NOMO-1 treated with DMSO at 0.1 percent for 48 hours (cell line): ENCODE results near the gene COL4A3.

Experiments
- DNase-seq: peaks from one replicate; lab custom pipeline; 2025; ENCODE audit not compliant: unreplicated experiment; lab: John Stamatoyannopoulos, UW

The COL4A3 gene

DNA sequence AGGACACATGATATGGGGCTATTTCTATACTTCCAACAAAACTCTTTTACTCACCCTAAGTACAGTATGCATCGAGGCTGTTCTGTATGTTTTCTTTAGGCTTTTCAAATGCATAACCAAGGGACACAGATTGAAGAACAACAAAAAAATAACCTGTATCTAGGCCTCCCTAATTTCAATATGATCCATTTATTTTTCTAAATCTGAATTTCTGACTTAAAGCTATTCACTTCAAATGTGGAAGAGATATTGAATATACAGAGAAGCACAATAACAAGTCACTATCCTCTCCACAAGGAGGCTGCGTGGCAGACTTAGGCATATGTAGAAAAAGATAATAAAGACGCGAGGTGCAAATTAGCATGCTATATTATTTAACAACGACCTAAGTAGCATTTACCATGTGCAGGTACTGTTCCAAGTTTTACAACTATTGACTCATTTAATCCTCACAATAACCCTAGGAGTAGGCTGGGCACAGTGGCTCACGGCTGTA is 121.4 kb downstream of the COL4A3 start:
- no peak for DNase-seq

DNA sequence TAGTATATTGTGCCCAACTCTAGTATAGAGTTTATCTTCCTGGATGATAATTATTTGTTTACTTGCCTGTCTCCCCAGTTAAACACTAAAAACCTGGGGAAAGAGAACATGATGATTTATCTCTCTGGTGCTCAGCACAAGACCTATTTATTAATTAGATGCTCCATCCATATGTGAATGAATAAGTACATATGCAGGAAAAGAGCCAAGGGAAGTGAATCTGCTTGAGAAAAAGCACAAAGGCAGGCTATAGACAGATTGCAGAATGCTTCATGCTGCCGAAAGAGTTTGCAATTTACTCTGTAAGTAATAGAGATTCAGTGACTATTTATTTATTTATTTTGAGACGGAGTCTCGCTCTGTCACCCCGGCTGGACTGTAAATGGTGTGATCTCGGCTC is 123.3 kb downstream of the COL4A3 start:
- no peak for DNase-seq

DNA sequence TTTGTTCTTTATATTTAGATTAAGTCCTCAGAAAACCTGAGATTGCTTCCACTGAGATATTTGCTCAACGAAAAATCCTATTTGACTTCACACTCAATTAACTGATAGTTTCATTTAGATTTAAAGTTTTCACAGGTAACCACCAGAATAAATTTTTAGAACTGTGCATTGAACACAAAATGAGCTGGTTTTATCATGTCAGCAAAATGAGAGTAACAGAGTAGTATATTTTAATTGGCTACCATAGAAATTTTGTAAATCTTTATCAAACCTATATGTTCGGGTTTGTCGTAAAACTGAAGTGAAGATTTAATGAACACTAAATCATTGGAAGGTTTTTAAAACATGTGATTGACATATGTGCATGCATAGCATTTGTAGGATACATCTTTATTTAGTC is 127.9 kb downstream of the COL4A3 start:
- no peak for DNase-seq

DNA sequence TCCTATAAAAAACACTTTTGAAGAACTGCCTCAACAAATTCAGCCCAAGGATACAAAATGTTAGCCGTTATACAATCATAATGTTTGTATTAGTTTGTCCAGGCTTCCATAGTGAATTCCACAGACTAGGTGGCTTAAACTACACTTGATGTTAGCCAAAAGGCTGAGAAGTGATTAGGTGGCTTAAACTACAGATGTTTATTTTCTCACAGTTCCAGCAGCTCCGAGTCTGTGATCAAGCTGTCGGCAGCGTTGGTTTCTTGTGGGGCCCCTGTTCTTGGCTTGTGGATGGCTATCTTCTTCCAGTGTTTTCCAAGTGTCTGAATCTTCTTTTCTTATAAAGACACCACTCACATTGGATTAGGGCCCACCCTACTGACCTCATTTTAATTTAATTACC is 129.1 kb downstream of the COL4A3 start:
- DNase-seq, result no peak

DNA sequence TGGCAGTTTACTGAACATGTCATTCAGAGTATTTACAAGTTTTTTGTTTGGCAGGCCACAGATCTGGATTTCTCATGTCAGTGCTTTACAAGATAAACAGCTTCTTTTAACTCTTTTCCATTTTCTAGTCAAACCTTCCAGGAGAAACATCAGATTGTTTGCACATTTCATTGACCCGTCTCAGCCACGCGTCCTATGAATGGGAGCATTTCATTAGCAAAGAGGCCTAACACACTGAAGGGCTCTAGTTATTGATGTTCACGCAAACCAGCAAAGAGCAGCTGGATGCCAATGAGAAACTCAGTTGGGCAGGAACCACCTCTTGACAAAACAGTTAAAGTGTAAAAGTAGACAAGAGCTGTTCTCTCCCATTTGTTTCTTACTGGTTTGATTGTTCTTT is 131.4 kb downstream of the COL4A3 start:
- DNase-seq, result no peak

DNA sequence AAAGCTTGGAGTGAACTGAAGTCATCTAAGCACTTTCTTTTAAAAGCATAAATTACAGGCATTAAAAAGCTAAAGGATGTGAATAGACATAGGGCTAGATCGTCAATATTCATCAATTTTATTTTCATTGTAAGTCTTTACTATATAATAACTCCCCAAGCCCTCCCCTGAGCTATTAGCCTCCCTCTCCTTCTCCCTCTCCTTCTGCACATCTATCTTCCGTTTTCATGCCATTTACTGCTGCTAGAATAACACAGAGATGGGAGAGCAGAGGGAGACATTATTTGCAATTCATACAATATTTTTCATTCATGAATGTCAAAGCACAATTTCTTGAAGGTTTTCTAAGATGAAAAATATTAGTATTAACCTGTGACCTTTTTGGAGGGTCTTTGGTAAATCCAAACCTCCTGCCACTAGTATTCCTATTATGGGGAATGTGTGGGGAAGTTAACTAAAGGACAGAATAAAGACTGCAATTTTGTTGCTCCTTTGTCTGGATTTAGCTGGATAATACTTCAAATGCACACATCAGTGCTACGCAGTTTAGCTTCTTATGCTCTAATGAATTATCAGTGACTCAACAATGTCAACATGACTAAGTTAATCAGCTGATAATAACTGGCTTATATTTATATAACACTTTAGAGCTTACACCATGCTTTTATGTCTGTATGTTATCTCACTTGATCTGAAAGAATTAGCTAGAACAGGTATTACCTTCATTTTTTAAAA is 132.4 kb downstream of the COL4A3 start:
- DNase-seq, result no peak

DNA sequence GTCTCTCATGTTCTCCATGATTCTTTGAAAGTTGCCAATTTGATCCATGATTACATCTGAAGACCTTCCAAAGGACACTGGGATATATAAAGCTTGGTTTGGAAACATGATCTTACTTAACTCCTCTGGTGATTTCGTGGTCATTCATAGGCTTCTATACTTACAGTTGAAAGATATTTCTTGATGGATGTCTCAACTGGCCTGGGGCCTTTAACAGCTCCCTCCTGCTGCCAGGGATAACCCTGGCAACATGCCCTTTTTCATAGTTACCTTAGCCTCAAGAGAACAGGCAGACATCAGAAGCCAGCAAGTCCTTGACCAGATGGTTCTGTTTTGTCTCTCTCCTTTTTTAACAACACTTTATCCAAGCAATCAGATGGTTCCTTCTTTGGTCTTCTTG is 137.1 kb downstream of the COL4A3 start:
- no peak for DNase-seq

DNA sequence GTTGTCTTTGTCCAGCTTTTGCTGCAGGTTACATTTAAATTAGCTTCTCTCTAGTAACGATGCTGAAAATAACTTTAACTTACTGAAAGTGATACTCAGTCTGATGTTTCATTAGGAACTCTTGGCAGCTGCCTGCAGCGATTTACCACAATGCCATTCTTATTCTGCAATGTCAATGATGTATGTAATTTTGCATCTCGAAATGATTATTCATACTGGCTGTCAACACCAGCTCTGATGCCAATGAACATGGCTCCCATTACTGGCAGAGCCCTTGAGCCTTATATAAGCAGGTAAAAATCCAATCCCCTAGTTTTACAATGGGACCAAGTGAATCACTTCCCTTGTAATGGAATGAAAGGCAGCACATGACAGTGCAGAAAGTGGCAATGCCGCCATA is 144.4 kb downstream of the COL4A3 start:
- DNase-seq, result no peak

DNA sequence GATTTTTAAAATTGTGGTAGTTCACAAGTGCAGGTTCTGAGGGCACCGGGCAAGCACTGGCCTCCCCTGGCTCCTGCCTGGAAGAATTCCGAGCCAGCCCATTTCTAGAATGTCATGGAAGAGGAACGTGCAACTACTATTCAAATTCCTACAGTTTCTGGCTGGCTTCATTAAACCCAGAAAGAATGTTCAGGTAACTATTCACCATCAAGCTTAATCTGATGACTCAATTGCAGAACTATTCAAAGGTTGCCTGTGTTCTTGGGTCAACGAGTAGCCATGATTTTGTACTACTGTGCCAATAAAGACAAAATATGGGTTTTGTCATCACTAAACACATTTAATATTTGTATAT is 146.3 kb downstream of the COL4A3 start:
- no peak for DNase-seq

DNA sequence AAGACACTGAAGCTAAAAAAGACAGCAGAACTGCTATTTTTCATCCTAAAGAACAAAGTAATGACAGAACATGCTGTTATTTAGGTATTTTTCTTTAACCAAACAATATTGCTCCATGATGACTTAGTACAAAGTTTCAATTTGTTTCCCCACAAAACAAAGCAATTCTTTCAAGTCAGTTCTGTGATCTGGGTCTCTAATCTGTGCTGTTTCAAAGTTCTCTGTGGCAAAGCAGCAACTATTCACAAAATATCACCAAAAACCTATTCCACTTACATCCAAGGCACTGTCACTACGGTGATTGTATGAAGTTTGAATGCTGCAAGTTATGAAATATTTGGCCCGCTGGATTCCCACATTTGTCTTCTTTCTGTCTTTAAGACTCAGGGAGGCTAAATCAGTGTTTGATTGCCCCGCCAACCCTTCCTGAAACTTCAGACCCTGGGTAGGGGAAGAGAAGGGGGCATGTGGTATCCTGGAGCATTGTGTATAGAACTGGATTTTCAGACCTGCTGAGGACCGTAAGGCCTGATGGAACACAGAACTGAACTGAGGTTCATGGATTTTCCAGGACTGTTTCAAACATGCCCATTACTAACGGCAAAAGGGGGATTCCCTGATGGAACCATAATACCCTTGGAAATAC is 147.6 kb downstream of the COL4A3 start:
- no peak for DNase-seq

DNA sequence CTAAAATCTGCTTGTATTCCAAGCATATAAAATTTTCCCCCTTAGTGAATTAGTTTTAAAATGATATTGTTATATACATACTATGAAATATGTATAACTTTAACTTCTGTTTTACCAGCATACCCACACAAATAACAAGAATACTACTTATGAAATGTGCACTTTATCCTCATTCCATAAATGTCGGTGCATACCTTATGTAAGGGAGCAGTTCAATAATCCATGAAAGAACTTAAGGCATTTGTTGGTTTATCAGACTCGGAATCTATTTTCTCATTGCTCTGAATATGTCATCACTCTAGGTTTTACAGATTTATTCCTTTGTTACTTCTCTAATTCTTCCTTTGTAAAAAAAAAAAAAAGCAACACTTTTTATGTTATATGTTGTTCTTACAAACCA is 148.2 kb downstream of the COL4A3 start:
- DNase-seq, result no peak

DNA sequence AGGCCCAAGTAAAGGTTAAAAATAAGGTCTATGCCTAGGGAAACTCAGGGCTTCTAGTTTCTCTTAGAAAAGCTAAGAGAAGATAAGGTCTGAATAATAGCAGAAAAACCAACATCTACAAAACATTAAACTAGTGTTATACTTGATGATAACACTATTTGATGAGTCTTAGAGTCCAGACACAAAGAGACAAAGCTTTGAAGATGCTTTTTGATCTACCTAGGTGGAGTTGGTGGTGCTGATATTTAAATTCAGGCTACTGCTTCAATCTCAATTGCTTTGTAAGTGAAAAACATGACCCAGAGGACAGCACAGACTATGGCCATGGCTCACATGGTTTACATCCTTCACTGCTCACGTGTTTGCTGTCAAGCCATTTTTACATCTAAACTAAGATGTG is 148.9 kb downstream of the COL4A3 start:
- no peak for DNase-seq

DNA sequence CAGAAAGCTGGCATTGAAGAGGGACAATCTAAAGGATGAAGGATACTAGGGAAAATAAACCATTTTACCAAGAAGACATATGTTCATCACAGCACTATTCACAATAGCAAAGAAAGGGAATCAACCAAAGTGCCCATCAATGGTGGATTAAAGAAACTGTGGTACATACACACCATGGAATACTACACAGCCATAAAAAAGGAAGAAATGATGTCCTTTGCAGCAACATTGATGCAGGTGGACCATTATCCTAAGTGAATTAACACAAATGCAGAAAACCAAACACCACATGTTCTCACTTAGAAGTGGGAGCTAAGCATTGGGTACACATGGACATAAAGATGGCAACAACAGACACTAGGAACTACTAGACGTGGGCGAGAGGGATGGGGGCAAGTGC is 153.4 kb downstream of the COL4A3 start:
- DNase-seq, result no peak

DNA sequence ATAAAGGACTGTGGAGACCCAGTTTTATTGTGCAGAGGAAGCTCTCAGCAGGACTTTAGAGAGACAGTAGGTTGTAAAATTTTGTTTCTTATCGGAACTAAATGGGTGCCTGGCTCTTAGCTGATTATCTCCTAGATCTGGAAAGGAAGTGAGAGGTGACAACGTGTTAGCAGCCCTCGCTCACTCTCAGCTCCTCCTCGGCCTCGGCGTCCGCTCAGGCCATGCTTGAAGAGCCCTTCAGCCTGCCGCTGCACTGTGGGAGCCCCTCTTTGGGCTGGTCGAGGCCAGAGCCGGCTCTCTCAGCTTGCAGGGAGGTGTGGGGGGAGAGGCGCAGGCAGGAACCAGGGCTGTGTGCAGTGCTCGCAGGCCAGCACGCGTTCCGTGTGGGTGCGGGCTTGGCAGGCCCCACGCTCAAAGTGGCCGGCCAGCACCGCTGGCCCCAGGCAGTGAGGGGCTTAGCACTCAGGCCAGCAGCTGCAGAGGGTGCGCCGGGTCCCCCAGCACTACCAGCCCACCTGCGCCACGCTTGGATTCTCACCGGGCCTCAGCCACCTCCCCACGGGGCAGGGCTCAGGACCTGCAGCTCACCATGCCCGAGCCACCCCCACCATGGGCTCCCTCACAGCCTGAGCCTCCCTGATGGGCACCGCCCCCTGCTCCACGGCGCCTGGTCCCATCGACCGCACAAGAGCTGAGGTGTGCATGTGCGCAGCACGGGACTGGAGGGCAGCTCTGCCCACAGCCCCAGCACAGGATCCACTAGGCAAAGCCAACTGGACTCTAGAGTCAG is 156.1 kb downstream of the COL4A3 start:
- no peak for DNase-seq

DNA sequence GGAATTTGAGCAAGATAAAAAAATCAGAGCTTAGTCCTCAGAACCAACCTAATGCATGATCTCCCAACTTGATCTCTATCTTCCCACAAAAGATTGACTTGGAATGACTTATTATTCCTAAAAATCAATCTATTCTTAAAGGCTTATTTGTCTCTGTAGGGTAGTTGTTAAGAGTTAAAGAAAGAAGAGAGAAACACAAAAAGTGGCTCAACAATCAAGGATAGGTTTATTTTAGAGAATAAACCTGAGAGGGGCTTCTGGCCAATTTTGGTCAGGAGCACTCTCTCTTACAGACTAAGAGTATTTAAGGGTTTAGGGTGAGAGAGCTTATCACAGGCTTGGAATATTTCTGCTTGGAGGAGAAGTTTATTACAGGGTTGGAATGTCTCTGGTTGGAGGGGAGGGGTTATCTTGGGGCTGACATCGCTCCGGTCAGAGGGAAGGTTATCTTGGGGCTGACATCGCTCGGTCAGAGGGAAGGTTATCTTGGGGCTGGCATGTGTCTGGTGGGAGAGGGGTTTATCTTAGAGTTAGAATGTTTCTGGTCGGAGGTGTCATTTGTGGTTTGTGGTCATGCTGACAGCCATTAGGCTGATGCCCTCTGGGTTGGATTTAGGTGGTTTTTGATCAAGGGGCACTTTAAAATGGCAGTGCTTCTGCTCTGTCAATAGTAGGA is 158.2 kb downstream of the COL4A3 start:
- no peak for DNase-seq

DNA sequence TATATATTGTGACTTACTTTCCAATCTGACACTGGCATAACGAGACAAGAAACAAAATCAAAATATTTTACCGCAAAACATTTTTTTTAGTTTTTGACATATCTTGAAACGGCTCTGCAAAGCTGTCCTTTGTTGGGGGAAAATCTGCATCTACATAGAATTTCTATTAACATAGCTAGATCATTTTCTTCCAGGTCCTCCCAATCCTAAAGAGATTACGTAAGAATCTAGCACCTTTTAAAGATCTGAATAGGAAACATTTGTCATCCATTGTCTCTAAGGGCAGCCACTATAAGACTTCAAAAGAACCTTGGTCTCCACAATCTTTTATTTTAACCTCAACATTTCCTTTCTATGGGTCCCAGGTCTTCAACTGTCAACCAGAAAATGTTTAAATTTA is 159.4 kb downstream of the COL4A3 start:
- no peak for DNase-seq

DNA sequence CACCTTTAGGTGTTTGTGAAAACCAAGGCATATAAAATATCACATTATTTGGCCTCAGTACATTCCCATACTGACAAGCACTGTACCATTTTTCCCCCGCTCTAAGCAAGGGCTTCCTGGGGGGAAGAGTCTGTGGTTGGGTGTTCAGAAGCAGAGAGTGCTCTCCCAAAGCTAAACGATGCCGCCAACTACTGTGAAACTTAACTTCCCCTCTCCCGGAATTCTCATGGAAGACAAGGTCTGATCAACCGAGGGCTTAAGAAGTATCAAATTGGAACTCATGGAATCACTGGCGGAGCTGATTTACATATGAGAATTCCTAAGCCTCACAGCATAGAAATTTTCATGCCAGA is 160.2 kb downstream of the COL4A3 start:
- DNase-seq, result no peak

DNA sequence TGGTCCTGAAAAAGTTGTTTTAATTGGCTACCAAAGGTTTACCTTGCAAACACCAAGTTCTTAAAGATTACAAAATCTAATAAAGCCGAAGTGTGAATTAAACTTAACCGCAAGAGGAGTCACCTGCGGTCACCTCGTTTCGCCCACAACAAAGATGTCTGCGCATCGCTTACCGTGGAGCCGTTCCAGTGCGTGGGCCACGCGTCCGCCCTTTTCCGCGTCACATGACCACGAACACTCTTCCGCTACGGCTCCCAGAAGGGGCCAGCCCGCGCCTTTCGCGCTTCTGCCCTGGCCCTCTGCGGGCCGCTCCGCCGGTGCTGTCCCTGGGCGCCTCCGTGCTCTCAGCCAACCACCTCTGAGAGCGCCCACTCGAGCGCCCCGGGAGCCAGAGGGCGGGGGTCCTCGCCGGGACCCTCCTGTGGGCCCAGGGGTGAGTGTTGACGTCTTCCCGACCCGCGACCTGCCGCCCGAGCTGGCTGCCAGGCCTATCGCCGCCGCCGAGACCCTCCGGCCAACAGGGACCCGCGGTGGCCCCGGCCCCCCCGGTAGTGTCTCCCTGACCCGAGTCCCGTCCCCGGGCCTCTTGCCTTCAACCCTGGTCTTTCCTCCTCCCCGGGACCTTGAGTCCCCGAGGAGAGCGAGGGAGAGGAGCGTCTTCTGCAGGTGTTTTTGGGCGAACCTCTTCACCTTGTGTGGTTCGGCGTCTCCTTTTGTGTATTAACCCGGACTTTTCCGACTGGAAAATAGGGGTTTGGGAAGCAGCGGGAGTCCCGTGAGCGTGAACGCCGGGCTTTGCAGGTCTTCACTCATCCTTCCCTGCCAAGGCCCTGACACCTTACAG is 160.8 kb downstream of the COL4A3 start, which contains the start of gene MFF:
TSS of gene MFF (plus strand) at position 257 of the 844 bp plus-strand sequence. CDS start 5,415 bp downstream, outside the sequence.
- peak; percentile 90 for DNase-seq

DNA sequence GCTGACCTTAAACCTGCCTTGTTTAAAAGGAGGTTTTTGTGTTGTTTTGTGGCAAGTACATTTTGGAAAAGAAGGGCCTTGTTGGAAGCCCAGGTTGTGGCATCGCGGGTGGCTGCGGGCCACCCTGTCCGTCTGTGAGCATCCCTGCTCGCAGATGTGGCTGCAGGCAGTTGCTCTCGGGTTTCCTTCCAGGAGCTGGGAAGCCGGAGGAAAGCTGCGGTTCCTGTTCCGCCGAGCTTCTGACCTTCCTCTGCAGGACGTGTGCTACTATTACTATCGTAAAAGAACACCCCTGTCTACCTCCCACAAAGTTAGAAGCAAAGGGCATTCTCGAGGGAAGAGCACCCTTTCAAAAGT is 161.4 kb downstream of the COL4A3 start:
- no peak for DNase-seq

DNA sequence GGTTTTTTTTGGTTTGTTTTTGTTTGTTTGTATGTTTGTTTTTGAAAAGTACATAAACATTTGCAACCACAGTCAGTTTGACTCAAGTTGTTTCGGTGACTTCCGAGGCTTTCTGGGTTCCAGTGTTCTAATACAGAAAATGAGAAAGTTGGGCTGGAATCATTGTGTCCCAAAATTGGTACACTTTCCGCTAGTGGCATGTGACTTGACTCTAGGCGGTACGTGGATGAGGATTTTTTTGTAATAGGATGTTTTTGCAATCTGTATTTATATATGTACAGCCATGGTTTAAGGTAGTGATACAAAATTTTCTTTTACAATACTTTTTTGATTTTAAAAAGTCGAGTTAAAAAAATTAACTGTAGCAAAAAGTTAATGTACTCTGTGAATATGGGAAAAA is 162.4 kb downstream of the COL4A3 start:
- DNase-seq, result no peak

DNA sequence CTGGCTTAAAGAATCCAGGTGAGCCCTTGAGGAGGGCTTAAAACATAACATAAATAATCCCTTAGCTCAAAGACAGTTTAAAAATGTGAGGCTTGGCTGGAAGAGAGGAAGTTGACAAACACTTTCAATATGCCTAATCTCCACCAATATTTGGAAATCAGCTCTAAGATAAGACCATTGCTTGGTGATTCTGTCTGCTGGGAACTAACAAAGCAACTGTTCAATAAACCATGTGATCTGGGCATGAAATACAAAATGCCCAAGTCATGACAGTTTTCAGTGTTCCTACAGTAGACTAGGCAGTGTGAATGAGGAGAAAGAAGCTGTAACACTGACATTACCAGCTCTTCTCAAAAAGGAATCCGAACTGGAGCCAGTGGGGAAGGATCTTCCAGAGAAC is 171.3 kb downstream of the COL4A3 start:
- peak; percentile 42 for DNase-seq
